HTR-8/SVneo (cell line): ENCODE results near the gene FKBP10.
"Not testable (repeated sequence)": the region's sequence is repeated elsewhere in the genome, so short reads cannot be mapped to it uniquely, and the experiment has no call there.

ENCODE experiments used
- DNase-seq: peaks from one replicate; pipeline ENCODE4 v3.0.0; 2011; ENCODE audit warnings: low spot score, mixed read lengths; ENCODE audit not compliant: insufficient read length
- FAIRE-seq: peaks from 2 replicates; lab custom pipeline; 2011; peaks lifted over from hg19 to GRCh38; lab: Jason Lieb, UNC

FKBP10 gene

GRCh38 chr17:41835214-41835799 lies 22.5 kb downstream of the FKBP10 start:
- DNase-seq (peak; percentile 37), FAIRE-seq (no peak)

GRCh38 chr17:41835800-41836549 lies 23.2 kb downstream of the FKBP10 start, which contains the start of gene NT5C3B:
NT5C3B (minus strand) TSS chr17:41836232; CDS start chr17:41836193, 39 bp downstream.
- DNase-seq = peak; percentile 97
- peak; percentile 80 for FAIRE-seq

GRCh38 chr17:41836550-41837196 lies 23.9 kb downstream of the FKBP10 start:
- no peak for DNase-seq
- no peak for FAIRE-seq

- FAIRE-seq = no peak
Observed at GRCh38 chr17:41837761-41838538, 25.1 kb downstream of the FKBP10 start, which contains the start of gene KLHL10. KLHL10 (plus strand) TSS chr17:41837825; CDS start chr17:41837933, 108 bp downstream.

GRCh38 chr17:41839448-41839847 lies 26.6 kb downstream of the FKBP10 start:
- DNase-seq = not testable (repeated sequence)

More at GRCh38 chr17:41837761-41838538, 25.1 kb downstream of the FKBP10 start, which contains the start of gene KLHL10:
- DNase-seq = no peak

GRCh38 chr17:41840781-41841180 lies 28.0 kb downstream of the FKBP10 start:
- not testable (repeated sequence) for FAIRE-seq, DNase-seq

More at GRCh38 chr17:41839448-41839847, 26.6 kb downstream of the FKBP10 start:
- FAIRE-seq = not testable (repeated sequence)

- peak; percentile 47 for DNase-seq
Observed at GRCh38 chr17:41844971-41845370, 32.2 kb downstream of the FKBP10 start.

GRCh38 chr17:41848788-41849187 lies 36.0 kb downstream of the FKBP10 start:
- DNase-seq = no peak
- FAIRE-seq = no peak

More at GRCh38 chr17:41844971-41845370, 32.2 kb downstream of the FKBP10 start:
- peak; percentile 76 for FAIRE-seq

GRCh38 chr17:41849251-41849990 lies 36.6 kb downstream of the FKBP10 start:
- no peak for FAIRE-seq
- DNase-seq = no peak

- not testable (repeated sequence) for FAIRE-seq
Observed at GRCh38 chr17:41851382-41851781, 38.6 kb downstream of the FKBP10 start.

GRCh38 chr17:41860254-41860931 lies 47.6 kb downstream of the FKBP10 start:
- no peak for FAIRE-seq
- DNase-seq = no peak

More at GRCh38 chr17:41851382-41851781, 38.6 kb downstream of the FKBP10 start:
- DNase-seq = not testable (repeated sequence)

- FAIRE-seq = no peak
- DNase-seq = no peak
Observed at GRCh38 chr17:41863074-41863848, 50.5 kb downstream of the FKBP10 start.

- DNase-seq = peak; percentile 35
- peak; percentile 75 for FAIRE-seq
Observed at GRCh38 chr17:41864498-41864835, 51.7 kb downstream of the FKBP10 start.

- FAIRE-seq (peak; percentile 93), DNase-seq (peak; percentile 96)
Observed at GRCh38 chr17:41864836-41865595, 52.2 kb downstream of the FKBP10 start, which contains the start of gene KLHL11. KLHL11 (minus strand) TSS chr17:41865423; CDS start chr17:41865370, 53 bp downstream.

- FAIRE-seq (no peak), DNase-seq (no peak)
Observed at GRCh38 chr17:41865596-41865893, 52.7 kb downstream of the FKBP10 start.

- DNase-seq (no peak), FAIRE-seq (no peak)
Observed at GRCh38 chr17:41868568-41868967, 55.8 kb downstream of the FKBP10 start.

- DNase-seq = no peak
- peak; percentile 33 for FAIRE-seq
Observed at GRCh38 chr17:41869426-41869825, 56.6 kb downstream of the FKBP10 start.
